ENCODE results near the gene MOV10L1.

- TF ChIP-seq CTCF (IDR thresholded peaks at IDR 0.05), result no peak
- no peak for TF ChIP-seq POLR2A (IDR thresholded peaks at IDR 0.05)
- no peak for TF ChIP-seq POLR2AphosphoS5 (IDR thresholded peaks at IDR 0.05)
Measured at GRCh38 chr22:50190941-50191741, 101.3 kb downstream of the MOV10L1 start.
